ENCODE data around the gene SFRP4.
A peak's percentile ranks its signal among the peaks of the same experiment; 100 is the strongest.

The SFRP4 gene

GRCh38 chr7:37924491-37925041, 7.9 kb upstream of the SFRP4 start:
- no peak for DNase-seq

GRCh38 chr7:37923996-37924395, 7.4 kb upstream of the SFRP4 start:
- no peak for DNase-seq

- no peak for DNase-seq
Measured at GRCh38 chr7:37921876-37922275, 5.3 kb upstream of the SFRP4 start.

- DNase-seq: no peak
Measured at GRCh38 chr7:37920849-37921805, 4.5 kb upstream of the SFRP4 start.

- DNase-seq: peak; percentile 7
Measured at GRCh38 chr7:37920305-37920848, 3.8 kb upstream of the SFRP4 start, which contains the start of gene EPDR1. TSS of gene EPDR1 (plus strand) at chr7:37920640. CDS start at chr7:37920940, 300 bp downstream.

GRCh38 chr7:37918526-37918925, 1.9 kb upstream of the SFRP4 start:
- no peak for DNase-seq

- no peak for DNase-seq
Measured at GRCh38 chr7:37916017-37916672, 472 bp downstream of the SFRP4 start.

GRCh38 chr7:37915438-37915837, 1.2 kb downstream of the SFRP4 start:
- no peak for DNase-seq

- DNase-seq: no peak
Measured at GRCh38 chr7:37912756-37913155, 3.9 kb downstream of the SFRP4 start.

- no peak for DNase-seq
Measured at GRCh38 chr7:37908221-37908788, 8.3 kb downstream of the SFRP4 start.

GRCh38 chr7:37901890-37902524, 14.6 kb downstream of the SFRP4 start:
- no peak for DNase-seq

GRCh38 chr7:37901236-37901827, 15.3 kb downstream of the SFRP4 start:
- DNase-seq: no peak

- no peak for DNase-seq
Measured at GRCh38 chr7:37899712-37900247, 16.8 kb downstream of the SFRP4 start.

- DNase-seq: no peak
Measured at GRCh38 chr7:37894671-37895070, 21.9 kb downstream of the SFRP4 start.

GRCh38 chr7:37893359-37893758, 23.3 kb downstream of the SFRP4 start:
- DNase-seq: no peak

GRCh38 chr7:37882086-37882485, 34.5 kb downstream of the SFRP4 start:
- DNase-seq: no peak

All from CD4-positive, alpha-beta T cell treated with Interleukin-6 for 4 hours (primary cell).